Liver (tissue), 2 donors: ENCODE results near the gene ATR.

ENCODE experiments used
- CTCF ChIP-seq: fragments of 150-350 bp; IDR thresholded peaks from 2 replicates; pipeline ENCODE4 v1.5.1; 2017; ENCODE audit warnings: improper control_type of control experiment, low read depth, low read length; ENCODE audit not compliant: missing input control
- REST ChIP-seq: IDR thresholded peaks from 2 replicates; pipeline ENCODE4 v1.6.1; 2016; ENCODE audit warnings: antibody characterized with exemption, mild to moderate bottlenecking
- donor health status: healthy.

GRCh38 chr3:142507241-142507640 is 71.3 kb downstream of the ATR start:
- TF ChIP-seq CTCF (no peak), REST (no peak)
